ENCODE measurements around the gene RFX8. TPM values are rescaled to one million over a fixed set of nuclear protein-coding genes. Genes with fewer than 3 reads are reported as not detected.

The RFX8 gene
- total and polyA plus RNA-seq, 2 of the 8 experiments (the other 6 are each of a cell fraction or from before 2014, with no cell fraction given), result 0.60 to 0.97 TPM

- Histone ChIP-seq H3K36me3 (ENCODE audit: control insufficient read depth in 2 of 4, insufficient read depth in 4 of 4, low read length in 3 of 4) (no peaks in the 10 kb centered on the region), H2BK5ac (ENCODE audit: low read depth, low read length) (no peak overlapping the region), H3K27me3 (replicated peaks in 1 of 4; ENCODE audit: control insufficient read depth in 3 of 4, extremely low read depth in 1 of 4, insufficient read depth in 3 of 4, low read length in 3 of 4) (no peaks in the 10 kb centered on the region), H3K23ac (ENCODE audit: insufficient read length) (no peak overlapping the region), H2BK120ac (replicated peaks; ENCODE audit: low read depth, low read length) (no peak overlapping the region), H4K5ac (ENCODE audit: insufficient read length, low read depth, low read length) (no peak overlapping the region), H3K23me2 (ENCODE audit: low read depth, low read length) (no peaks in the 10 kb centered on the region), H3K79me1 (ENCODE audit: low read depth, low read length) (no peaks in the 10 kb centered on the region), H2BK12ac (ENCODE audit: low read depth, low read length) (no peak overlapping the region), H3K79me2 (ENCODE audit: control insufficient read depth in 1 of 2, insufficient read depth in 2 of 2, low read length in 2 of 2) (no peaks in the 10 kb centered on the region), H4K20me1 (replicated peaks in 1 of 2; ENCODE audit: control insufficient read depth in 1 of 2, insufficient read depth in 2 of 2, low read length in 2 of 2) (no peaks in the 10 kb centered on the region), H3K4me3 (ENCODE audit: extremely low read depth in 1 of 4, insufficient read depth in 2 of 4, low read depth in 3 of 4, low read length in 4 of 4) (no peak overlapping the region), H2BK15ac (ENCODE audit: low read length) (no peak overlapping the region), H4K91ac (replicated peaks; ENCODE audit: insufficient read length, low read length) (no peak overlapping the region), H3K56ac (replicated peaks; ENCODE audit: insufficient read length, low read depth, low read length) (no peak overlapping the region), H2AK5ac (ENCODE audit: low read depth, low read length) (no peak overlapping the region), H4K8ac (ENCODE audit: extremely low read depth, insufficient read depth, low read length) (no peak overlapping the region), H3K4ac (replicated peaks; ENCODE audit: insufficient read length, low read depth, low read length) (no peak overlapping the region), H3K18ac (ENCODE audit: extremely low read depth, low read length) (no peak overlapping the region), H3K9ac (replicated peaks in 1 of 4; ENCODE audit: extremely low read depth in 1 of 4, low read depth in 3 of 4, low read length in 3 of 4) (no peak overlapping the region), H2AFZ (ENCODE audit: low read length) (peak overlapping the region; percentile 73; the same call in 1 of the 2 replicates), H3K4me1 (replicated peaks in 1 of 4; ENCODE audit: control insufficient read depth in 3 of 4, insufficient read depth in 4 of 4, low read length in 3 of 4) (no peaks in the 10 kb centered on the region), H3K14ac (ENCODE audit: insufficient read length) (no peak overlapping the region), H3K9me3 (ENCODE audit: insufficient read depth in 2 of 2, low read depth in 1 of 2, low read length in 1 of 2) (no peaks in the 10 kb centered on the region), H2BK20ac (ENCODE audit: low read length) (no peak overlapping the region), H3K27ac (ENCODE audit: low read depth, low read length) (no peak overlapping the region), H3K4me2 (ENCODE audit: insufficient read depth in 1 of 2, low read depth in 2 of 2, low read length in 2 of 2) (no peak overlapping the region)
- WGBS, 2 experiments (ENCODE audit: extremely low coverage in 1 of 2, insufficient coverage in 1 of 2, insufficient read length in 1 of 2, insufficient replicate concordance in 2 of 2, low coverage in 1 of 2, low lambda C conversion rate in 2 of 2, missing lambda C conversion rate in 1 of 2), result 88% methylated on average over 4 of the region's 4 CpGs; no CpG with 5 or more reads in 1 of the 2 experiments
- ChIA-PET CTCF (ENCODE audit: partially characterized antibody) (interaction anchor here (1.6 kb wide), 1 partner anchor 18 kb away, joined by 3 read pairs; no protein-coding TSS in a partner anchor), POLR2A (ENCODE audit: partially characterized antibody) (no interaction called here)
- no peak for DNase-seq (ENCODE audit: low read depth in 1 of 2, low spot score in 2 of 2)
- TF ChIP-seq CTBP2 (IDR thresholded peaks at IDR 0.05; ENCODE audit: borderline replicate concordance, insufficient read depth, insufficient read length, low read length) (no peak), RAD21 (IDR thresholded peaks at IDR 0.05 in 1 of 2, conservative IDR thresholded peaks at IDR 0.05 in 1 of 2; ENCODE audit: low read depth in 2 of 2, low read length in 2 of 2) (no peak), SUZ12 (IDR thresholded peaks at IDR 0.05; ENCODE audit: low read length) (no peak)
- no peak for FAIRE-seq
Measured at GRCh38 chr2:101446869-101447268, 28.0 kb downstream of the RFX8 start.

Measured in H1 (cell line).